Measurements from ENCODE around the gene SLC39A11. TPM values are rescaled to one million over a fixed set of nuclear protein-coding genes. Genes with fewer than 3 reads are reported as not detected.
A peak's percentile ranks its signal among the peaks of the same experiment; 100 is the strongest.

SLC39A11 gene
- total RNA-seq, 1 donor from 2014 or later: 4.9 TPM

- DNase-seq (ENCODE audit: low spot score in 2 of 2): no peak
- Histone ChIP-seq H3K4me3 (no peak overlapping the region), H3K27me3 (no peaks in the 10 kb centered on the region), H3K4me1 (no peaks in the 10 kb centered on the region), H3K9me3 (no peaks in the 10 kb centered on the region), H3K27ac (no peak overlapping the region), H3K36me3 (no peaks in the 10 kb centered on the region)
- intact Hi-C loops (cut with DNase I): loop anchor here (2.0 kb wide), 1 partner anchor 430 kb away; no protein-coding TSS in a partner anchor
- TF ChIP-seq, protein P1, sequence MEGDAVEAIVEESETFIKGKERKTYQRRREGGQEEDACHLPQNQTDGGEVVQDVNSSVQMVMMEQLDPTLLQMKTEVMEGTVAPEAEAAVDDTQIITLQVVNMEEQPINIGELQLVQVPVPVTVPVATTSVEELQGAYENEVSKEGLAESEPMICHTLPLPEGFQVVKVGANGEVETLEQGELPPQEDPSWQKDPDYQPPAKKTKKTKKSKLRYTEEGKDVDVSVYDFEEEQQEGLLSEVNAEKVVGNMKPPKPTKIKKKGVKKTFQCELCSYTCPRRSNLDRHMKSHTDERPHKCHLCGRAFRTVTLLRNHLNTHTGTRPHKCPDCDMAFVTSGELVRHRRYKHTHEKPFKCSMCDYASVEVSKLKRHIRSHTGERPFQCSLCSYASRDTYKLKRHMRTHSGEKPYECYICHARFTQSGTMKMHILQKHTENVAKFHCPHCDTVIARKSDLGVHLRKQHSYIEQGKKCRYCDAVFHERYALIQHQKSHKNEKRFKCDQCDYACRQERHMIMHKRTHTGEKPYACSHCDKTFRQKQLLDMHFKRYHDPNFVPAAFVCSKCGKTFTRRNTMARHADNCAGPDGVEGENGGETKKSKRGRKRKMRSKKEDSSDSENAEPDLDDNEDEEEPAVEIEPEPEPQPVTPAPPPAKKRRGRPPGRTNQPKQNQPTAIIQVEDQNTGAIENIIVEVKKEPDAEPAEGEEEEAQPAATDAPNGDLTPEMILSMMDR (IDR thresholded peaks at IDR 0.05): no peak
Measured at GRCh38 chr17:72726936-72727335, 365.6 kb downstream of the SLC39A11 start.

- no peak overlapping the region for H3K27ac ChIP-seq
- no peaks in the 10 kb centered on the region for H3K4me1 ChIP-seq
- no peaks in the 10 kb centered on the region for H3K36me3 ChIP-seq
- intact Hi-C loops (cut with DNase I): loop anchor here (2.0 kb wide), 1 partner anchor 431 kb away; no protein-coding TSS in a partner anchor
- no peaks in the 10 kb centered on the region for H3K9me3 ChIP-seq
- H3K4me3 ChIP-seq: no peak overlapping the region
- DNase-seq (ENCODE audit: low spot score in 2 of 2): no peak
- no peaks in the 10 kb centered on the region for H3K27me3 ChIP-seq
- TF ChIP-seq, protein P1 (IDR thresholded peaks at IDR 0.05): peak in 2 of 3 experiments; percentile 53 to 63
Measured at GRCh38 chr17:72725433-72726068, 366.9 kb downstream of the SLC39A11 start.

- no peaks in the 10 kb centered on the region for H3K9me3 ChIP-seq
- H3K27ac ChIP-seq: no peak overlapping the region
- no peaks in the 10 kb centered on the region for H3K4me1 ChIP-seq
- H3K27me3 ChIP-seq: no peaks in the 10 kb centered on the region
- no peak overlapping the region for H3K4me3 ChIP-seq
- TF ChIP-seq, protein P1 (IDR thresholded peaks at IDR 0.05): no peak
- no peak for DNase-seq (ENCODE audit: low spot score in 2 of 2)
- intact Hi-C loops (cut with DNase I): no loop called here
- no peaks in the 10 kb centered on the region for H3K36me3 ChIP-seq
Measured at GRCh38 chr17:72724267-72724666, 368.2 kb downstream of the SLC39A11 start.

- Histone ChIP-seq H3K27me3 (no peaks in the 10 kb centered on the region), H3K4me1 (no peaks in the 10 kb centered on the region), H3K27ac (no peak overlapping the region), H3K9me3 (no peaks in the 10 kb centered on the region), H3K36me3 (no peaks in the 10 kb centered on the region), H3K4me3 (no peak overlapping the region)
- DNase-seq (ENCODE audit: low spot score in 2 of 2): no peak
- TF ChIP-seq, protein P1 (IDR thresholded peaks at IDR 0.05): no peak
- intact Hi-C loops (cut with DNase I): no loop called here
Measured at GRCh38 chr17:72723711-72724110, 368.8 kb downstream of the SLC39A11 start.

DNA sequence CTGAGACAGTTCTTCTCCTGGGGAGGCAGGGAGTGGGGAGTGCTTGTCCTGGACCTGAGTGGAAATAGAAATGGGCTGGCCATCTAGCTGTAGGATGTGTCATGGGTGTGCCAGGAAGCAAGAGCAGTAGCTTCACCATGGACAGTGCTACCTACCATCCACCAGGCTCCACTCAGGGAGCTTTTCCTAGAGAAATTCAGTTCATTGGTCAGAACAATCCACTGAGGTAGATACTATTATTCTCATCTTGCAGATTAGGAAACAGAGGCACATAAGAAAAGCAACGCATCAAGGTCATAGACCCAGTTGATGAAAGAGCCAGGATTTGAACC is 372.0 kb downstream of the SLC39A11 start:
- H3K27me3 ChIP-seq: no peaks in the 10 kb centered on the region
- no peaks in the 10 kb centered on the region for H3K9me3 ChIP-seq
- no peak overlapping the region for H3K4me3 ChIP-seq
- no peaks in the 10 kb centered on the region for H3K36me3 ChIP-seq
- TF ChIP-seq, protein P1 (IDR thresholded peaks at IDR 0.05): no peak
- intact Hi-C loops (cut with DNase I): no loop called here
- no peak for DNase-seq (ENCODE audit: low spot score in 2 of 2)
- H3K4me1 ChIP-seq: no peaks in the 10 kb centered on the region
- H3K27ac ChIP-seq: no peak overlapping the region
